Measurements from ENCODE around the gene CLCN5.

Gene CLCN5

GRCh38 chrX:49993661-49994060, 71.3 kb downstream of the CLCN5 start:
- no peak overlapping the region for H3K4me3 ChIP-seq (replicated peaks; ENCODE audit: low read depth, low read length)
- TF ChIP-seq CTCF (IDR thresholded peaks at IDR 0.05; ENCODE audit: low read length, missing control alignments) = no peak
- DNase-seq (ENCODE audit: low read depth) = no peak

- H3K4me3 ChIP-seq (replicated peaks; ENCODE audit: low read depth, low read length) = no peak overlapping the region
- peak; percentile 82 for DNase-seq (ENCODE audit: low read depth)
- TF ChIP-seq CTCF (IDR thresholded peaks at IDR 0.05; ENCODE audit: low read length, missing control alignments) = no peak
Observed at GRCh38 chrX:49995107-49995731, 72.8 kb downstream of the CLCN5 start.

GRCh38 chrX:49995795-49996455, 73.5 kb downstream of the CLCN5 start:
- H3K4me3 ChIP-seq (replicated peaks; ENCODE audit: low read depth, low read length) = no peak overlapping the region
- no peak for TF ChIP-seq CTCF (IDR thresholded peaks at IDR 0.05; ENCODE audit: low read length, missing control alignments)
- no peak for DNase-seq (ENCODE audit: low read depth)

GRCh38 chrX:49996474-49996873, 74.1 kb downstream of the CLCN5 start:
- DNase-seq (ENCODE audit: low read depth) = no peak
- TF ChIP-seq CTCF (IDR thresholded peaks at IDR 0.05; ENCODE audit: low read length, missing control alignments) = no peak
- no peak overlapping the region for H3K4me3 ChIP-seq (replicated peaks; ENCODE audit: low read depth, low read length)

GRCh38 chrX:49999087-49999486, 76.7 kb downstream of the CLCN5 start:
- DNase-seq (ENCODE audit: low read depth) = no peak
- H3K4me3 ChIP-seq (replicated peaks; ENCODE audit: low read depth, low read length) = no peak overlapping the region
- TF ChIP-seq CTCF (IDR thresholded peaks at IDR 0.05; ENCODE audit: low read length, missing control alignments) = no peak

GRCh38 chrX:50000937-50001542, 78.6 kb downstream of the CLCN5 start:
- DNase-seq (ENCODE audit: low read depth) = no peak
- H3K4me3 ChIP-seq (replicated peaks; ENCODE audit: low read depth, low read length) = no peak overlapping the region
- no peak for TF ChIP-seq CTCF (IDR thresholded peaks at IDR 0.05; ENCODE audit: low read length, missing control alignments)
